ENCODE results near the gene KRT9. TPM values are rescaled to one million over a fixed set of nuclear protein-coding genes. Genes with fewer than 3 reads are reported as not detected.
A peak's percentile ranks its signal among the peaks of the same experiment; 100 is the strongest.

Gene KRT9
- total and polyA plus RNA-seq, 2 of the 13 experiments (the other 11 are each of a cell fraction or from before 2014, with no cell fraction given) = not detected

DNA sequence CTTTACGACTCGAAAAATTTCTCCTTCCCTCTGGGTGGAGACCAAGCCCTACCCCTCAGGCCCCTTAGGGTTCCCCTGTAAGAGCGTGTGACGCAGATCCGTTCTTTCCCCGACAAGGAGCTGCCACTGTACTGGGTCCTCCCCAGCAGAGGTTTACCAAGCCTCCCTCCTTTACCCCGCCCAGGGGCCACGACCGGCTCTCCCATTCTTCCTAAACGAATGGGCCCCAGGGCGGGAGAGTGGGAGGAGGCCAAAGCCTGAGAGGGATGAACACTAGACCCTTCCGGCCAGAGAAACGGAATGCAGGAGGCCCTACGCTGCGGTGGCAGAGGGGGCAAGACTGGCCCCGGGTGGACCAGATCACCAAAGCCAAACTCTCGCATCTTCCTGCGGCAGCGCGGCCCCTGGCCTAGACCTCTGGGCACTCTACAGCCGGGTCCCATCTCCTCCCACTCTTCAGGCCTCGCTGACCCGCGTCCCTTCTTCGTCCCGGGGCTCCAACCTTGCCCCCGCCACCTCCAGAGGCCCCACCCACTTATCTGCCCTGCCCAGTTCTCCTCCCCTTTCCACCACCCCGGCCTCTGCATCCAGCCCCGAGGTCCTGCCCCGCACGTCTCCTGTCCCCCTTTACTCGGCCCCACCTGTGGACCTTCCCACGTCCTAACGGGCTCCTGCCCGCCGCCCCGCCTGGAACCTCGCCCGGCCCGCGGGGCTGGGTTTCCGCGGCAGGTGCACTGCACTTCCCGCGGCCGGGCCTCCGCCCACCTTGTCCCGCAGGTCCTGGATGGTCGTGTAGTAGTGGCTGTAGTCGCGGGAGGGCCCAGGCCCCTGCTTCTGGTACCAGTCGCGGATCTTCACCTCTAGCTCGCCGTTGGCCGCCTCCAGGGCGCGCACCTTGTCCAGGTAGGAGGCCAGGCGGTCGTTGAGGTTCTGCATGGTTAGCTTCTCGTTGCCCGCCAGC lies 44.5 kb downstream of the KRT9 start (continued):
- peak; percentile 64; the same call in 1 of the 2 replicates for TF ChIP-seq ZFX (CRISPR knock-in tag; IDR thresholded peaks at IDR 0.05; ENCODE audit: low read depth)
- TF ChIP-seq ZNF782 (CRISPR knock-in tag; IDR thresholded peaks at IDR 0.05; ENCODE audit: borderline replicate concordance) = no peak
- TF ChIP-seq ZNF652 (CRISPR knock-in tag; IDR thresholded peaks at IDR 0.05; ENCODE audit: borderline replicate concordance, low read depth) = no peak
- no peak for TF ChIP-seq THAP11 (CRISPR knock-in tag; IDR thresholded peaks at IDR 0.05)
- TF ChIP-seq KMT2A (CRISPR knock-in tag; IDR thresholded peaks at IDR 0.05) = no peak
- no peak for TF ChIP-seq ASH2L (IDR thresholded peaks at IDR 0.05; ENCODE audit: insufficient read length, low read depth, low read length)
- no peak for TF ChIP-seq NFATC3 (CRISPR knock-in tag; IDR thresholded peaks at IDR 0.05)
- TF ChIP-seq SIX4 (CRISPR knock-in tag; IDR thresholded peaks at IDR 0.05) = no peak
- TF ChIP-seq SOX5 (CRISPR knock-in tag; IDR thresholded peaks at IDR 0.05; ENCODE audit: borderline replicate concordance) = no peak
- TF ChIP-seq MAFF (IDR thresholded peaks at IDR 0.05; ENCODE audit: low read depth, low read length) = no peak
- TF ChIP-seq MAZ (IDR thresholded peaks at IDR 0.05; ENCODE audit: borderline replicate concordance, low read depth, low read length) = no peak
- TF ChIP-seq MAZ (CRISPR knock-in tag; IDR thresholded peaks at IDR 0.05; ENCODE audit: low read depth) = 0 out of 2 replicates have a peak, but pooled peaks have one; percentile 71
- TF ChIP-seq KMT2B (CRISPR knock-in tag; IDR thresholded peaks at IDR 0.05) = 0 out of 2 replicates have a peak, but pooled peaks have one; percentile 43
- no peak for TF ChIP-seq GATAD2A (CRISPR knock-in tag; IDR thresholded peaks at IDR 0.05)
- TF ChIP-seq LCORL (IDR thresholded peaks at IDR 0.05) = no peak
- 0 out of 2 replicates have a peak, but pooled peaks have one; percentile 11 for TF ChIP-seq LCORL (CRISPR knock-in tag; IDR thresholded peaks at IDR 0.05)
- TF ChIP-seq TFAP4 (IDR thresholded peaks at IDR 0.05; ENCODE audit: borderline replicate concordance, low read depth) = no peak
- TF ChIP-seq, protein P1, sequence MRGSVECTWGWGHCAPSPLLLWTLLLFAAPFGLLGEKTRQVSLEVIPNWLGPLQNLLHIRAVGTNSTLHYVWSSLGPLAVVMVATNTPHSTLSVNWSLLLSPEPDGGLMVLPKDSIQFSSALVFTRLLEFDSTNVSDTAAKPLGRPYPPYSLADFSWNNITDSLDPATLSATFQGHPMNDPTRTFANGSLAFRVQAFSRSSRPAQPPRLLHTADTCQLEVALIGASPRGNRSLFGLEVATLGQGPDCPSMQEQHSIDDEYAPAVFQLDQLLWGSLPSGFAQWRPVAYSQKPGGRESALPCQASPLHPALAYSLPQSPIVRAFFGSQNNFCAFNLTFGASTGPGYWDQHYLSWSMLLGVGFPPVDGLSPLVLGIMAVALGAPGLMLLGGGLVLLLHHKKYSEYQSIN (CRISPR knock-in tag; IDR thresholded peaks at IDR 0.05; ENCODE audit: borderline replicate concordance) = no peak
- no peak for TF ChIP-seq ZNF646 (CRISPR knock-in tag; IDR thresholded peaks at IDR 0.05)
- no peak for TF ChIP-seq MIXL1 (CRISPR knock-in tag; IDR thresholded peaks at IDR 0.05)
- no peak for TF ChIP-seq IRF2 (CRISPR knock-in tag; IDR thresholded peaks at IDR 0.05)

All from HepG2 (cell line).